ENCODE measurements around the gene SPEG. TPM values are rescaled to one million over a fixed set of nuclear protein-coding genes. Genes with fewer than 3 reads are reported as not detected.

SPEG gene
- total and polyA plus RNA-seq, 2 experiments from 2014 or later: 12.6 to 32.4 TPM

DNA sequence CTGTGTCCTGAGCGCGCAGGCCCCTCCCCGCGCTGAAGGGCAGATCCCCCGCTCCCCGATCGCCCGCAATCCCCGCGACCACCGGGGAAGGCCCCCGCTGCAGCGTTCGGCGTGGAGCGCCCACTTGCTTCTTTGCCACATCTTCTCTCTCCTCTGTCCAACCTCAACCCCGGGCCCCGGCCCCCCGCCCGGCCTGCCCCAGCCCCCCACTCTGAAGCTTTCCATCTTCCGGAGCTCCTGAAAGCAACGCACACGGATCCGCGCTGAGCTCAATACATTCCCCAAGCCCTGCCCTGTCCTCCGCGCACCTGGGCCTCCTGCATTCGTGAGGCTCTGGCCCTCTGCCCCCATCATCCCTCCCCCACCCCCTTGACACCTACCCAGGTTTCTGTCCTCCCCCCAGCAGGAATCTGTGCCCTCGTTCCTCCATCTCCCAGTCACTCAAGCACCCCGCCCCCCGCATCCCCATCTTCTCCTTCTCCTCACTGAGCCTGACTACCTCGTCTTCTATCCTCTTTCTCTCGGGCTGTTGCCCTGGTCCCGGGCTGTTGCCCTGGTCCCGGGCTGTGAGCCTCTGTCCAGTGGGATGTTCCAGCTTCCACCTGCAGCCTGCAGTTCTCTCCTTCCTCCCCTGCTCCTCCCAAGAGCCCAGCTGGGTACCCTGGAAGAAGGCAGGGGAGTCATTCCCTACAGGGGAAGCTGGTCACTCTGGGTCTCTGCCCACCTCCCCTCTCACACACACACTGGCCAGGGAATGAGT is 7.8 kb downstream of the SPEG start (continued):
- TF ChIP-seq, protein P1, sequence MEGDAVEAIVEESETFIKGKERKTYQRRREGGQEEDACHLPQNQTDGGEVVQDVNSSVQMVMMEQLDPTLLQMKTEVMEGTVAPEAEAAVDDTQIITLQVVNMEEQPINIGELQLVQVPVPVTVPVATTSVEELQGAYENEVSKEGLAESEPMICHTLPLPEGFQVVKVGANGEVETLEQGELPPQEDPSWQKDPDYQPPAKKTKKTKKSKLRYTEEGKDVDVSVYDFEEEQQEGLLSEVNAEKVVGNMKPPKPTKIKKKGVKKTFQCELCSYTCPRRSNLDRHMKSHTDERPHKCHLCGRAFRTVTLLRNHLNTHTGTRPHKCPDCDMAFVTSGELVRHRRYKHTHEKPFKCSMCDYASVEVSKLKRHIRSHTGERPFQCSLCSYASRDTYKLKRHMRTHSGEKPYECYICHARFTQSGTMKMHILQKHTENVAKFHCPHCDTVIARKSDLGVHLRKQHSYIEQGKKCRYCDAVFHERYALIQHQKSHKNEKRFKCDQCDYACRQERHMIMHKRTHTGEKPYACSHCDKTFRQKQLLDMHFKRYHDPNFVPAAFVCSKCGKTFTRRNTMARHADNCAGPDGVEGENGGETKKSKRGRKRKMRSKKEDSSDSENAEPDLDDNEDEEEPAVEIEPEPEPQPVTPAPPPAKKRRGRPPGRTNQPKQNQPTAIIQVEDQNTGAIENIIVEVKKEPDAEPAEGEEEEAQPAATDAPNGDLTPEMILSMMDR (conservative IDR thresholded peaks at IDR 0.05; ENCODE audit: low read depth in 2 of 2): no peak
- TF ChIP-seq ZNF331 (CRISPR knock-in tag; IDR thresholded peaks at IDR 0.05; ENCODE audit: low read depth): no peak
- no peak for TF ChIP-seq NANOG (IDR thresholded peaks at IDR 0.05; ENCODE audit: borderline replicate concordance)
- no peak for TF ChIP-seq STAT1 (IDR thresholded peaks at IDR 0.05; ENCODE audit: unreplicated experiment)
- no peak for TF ChIP-seq ZNF114 (CRISPR knock-in tag; IDR thresholded peaks at IDR 0.05)
- TF ChIP-seq POLR2AphosphoS5 (IDR thresholded peaks at IDR 0.05; ENCODE audit: low read depth): no peak
- TF ChIP-seq JUNB (IDR thresholded peaks at IDR 0.05; ENCODE audit: unreplicated experiment): no peak
- TF ChIP-seq ZNF462 (CRISPR knock-in tag; IDR thresholded peaks at IDR 0.05): no peak

Measured in GM23338 (cell line).